ENCODE data around the gene C2orf92.
"Not testable (repeated sequence)": the region's sequence is repeated elsewhere in the genome, so short reads cannot be mapped to it uniquely, and the experiment has no call there.

C2orf92 gene

GRCh38 chr2:97669448-97669847 lies at the start of gene C2orf92:
Gene C2orf92 (plus strand): TSS chr2:97669713. CDS start chr2:97669789, 76 bp downstream.
- no peak for DNase-seq (ENCODE audit: low read depth)

GRCh38 chr2:97620492-97620891 lies 49.0 kb upstream of the C2orf92 start:
- not testable (repeated sequence) for DNase-seq (ENCODE audit: low read depth)

- DNase-seq (ENCODE audit: low read depth), result not testable (repeated sequence)
These were observed 46.5 kb upstream of the C2orf92 start for GRCh38 chr2:97622976-97623375.

GRCh38 chr2:97625354-97626048 lies 44.0 kb upstream of the C2orf92 start:
- DNase-seq (ENCODE audit: low read depth), result not testable (repeated sequence)

GRCh38 chr2:97626049-97626430 lies 43.5 kb upstream of the C2orf92 start:
- DNase-seq (ENCODE audit: low read depth), result not testable (repeated sequence)

GRCh38 chr2:97644023-97644717 lies 25.3 kb upstream of the C2orf92 start:
- DNase-seq (ENCODE audit: low read depth), result no peak

GRCh38 chr2:97645112-97645694 lies 24.3 kb upstream of the C2orf92 start:
- DNase-seq (ENCODE audit: low read depth), result peak; percentile 36

GRCh38 chr2:97645695-97646629 lies 23.6 kb upstream of the C2orf92 start, which contains the start of gene COX5B:
Gene COX5B (plus strand): TSS chr2:97646062. CDS start chr2:97646087, 25 bp downstream.
- DNase-seq (ENCODE audit: low read depth), result peak; percentile 99

- DNase-seq (ENCODE audit: low read depth), result no peak
These were observed 22.5 kb upstream of the C2orf92 start for GRCh38 chr2:97646977-97647376.

GRCh38 chr2:97651114-97651513 lies 18.4 kb upstream of the C2orf92 start:
- DNase-seq (ENCODE audit: low read depth), result no peak

GRCh38 chr2:97653473-97653872 lies 16.0 kb upstream of the C2orf92 start:
- DNase-seq (ENCODE audit: low read depth), result no peak

GRCh38 chr2:97653874-97654273 lies 15.6 kb upstream of the C2orf92 start:
- no peak for DNase-seq (ENCODE audit: low read depth)

GRCh38 chr2:97654309-97654708 lies 15.2 kb upstream of the C2orf92 start:
- DNase-seq (ENCODE audit: low read depth), result no peak

GRCh38 chr2:97654791-97655190 lies 14.7 kb upstream of the C2orf92 start:
- no peak for DNase-seq (ENCODE audit: low read depth)

GRCh38 chr2:97656129-97656755 lies 13.3 kb upstream of the C2orf92 start:
- DNase-seq (ENCODE audit: low read depth), result no peak

- no peak for DNase-seq (ENCODE audit: low read depth)
These were observed 12.5 kb upstream of the C2orf92 start for GRCh38 chr2:97656905-97657587.

GRCh38 chr2:97657986-97658690 lies 11.4 kb upstream of the C2orf92 start:
- no peak for DNase-seq (ENCODE audit: low read depth)

GRCh38 chr2:97658691-97659157 lies 10.8 kb upstream of the C2orf92 start:
- no peak for DNase-seq (ENCODE audit: low read depth)

GRCh38 chr2:97659256-97660043 lies 10.1 kb upstream of the C2orf92 start:
- no peak for DNase-seq (ENCODE audit: low read depth)

All from activated T-helper 9 cell treated with anti-CD3 and anti-CD28 coated beads, Interleukin-2, amount 50 U/mL, for 16 hours (primary cell).